Endothelial cell of umbilical vein (primary cell): ENCODE results near the gene MMP19. TPM values are rescaled to one million over a fixed set of nuclear protein-coding genes. Genes with fewer than 3 reads are reported as not detected.

ENCODE experiments used
- BruUV-seq: library from RNA; stranded (reverse); fragments of 400-500 nt; replicated peaks from 2 replicates; lab custom pipeline; 2021; lab: Mats Ljungman, UMichigan
- CTCF ChIA-PET: fragments of 300-600, 350-600 bp; sonication (Branson Sonifier 250); formaldehyde crosslinking; loops from one replicate; lab custom pipeline; 2021; ENCODE audit warnings: antibody characterized with exemption, inconsistent platforms; lab: Charles Lee
- POLR2A ChIA-PET: fragments of 300-600, 350-600 bp; sonication (Branson Sonifier 250); formaldehyde crosslinking; loops from one replicate; lab custom pipeline; 2021; ENCODE audit warnings: antibody characterized with exemption, inconsistent platforms; lab: Charles Lee
- DNase-seq: peaks from one replicate; pipeline ENCODE4 v3.0.0-alpha.2; 2011; ENCODE audit warnings: low read depth, low spot score
- FAIRE-seq: peaks from 2 replicates; lab custom pipeline; 2011; peaks lifted over from hg19 to GRCh38; lab: Jason Lieb, UNC
- H2AFZ ChIP-seq: 2 replicates; pipeline ENCODE4 v1.6.0; 2012; ENCODE audit warnings: low read depth, low read length, control low read depth, inconsistent platforms
- H3K27ac ChIP-seq: 2 replicates; pipeline ENCODE4 v1.5.1; 2011; ENCODE audit warnings: low read depth, mild to moderate bottlenecking, control low read depth, low read length, moderate library complexity; ENCODE audit not compliant: insufficient read depth
- H3K27me3 ChIP-seq, 2 experiments: 2 replicates each; pipeline versions ENCODE4 v1.6.0 to v1.6.1; 2011; ENCODE audit warnings: low read length in 2 of 2, mixed read lengths in 1 of 2; ENCODE audit not compliant: control insufficient read depth in 2 of 2, insufficient read depth in 2 of 2
- H3K36me3 ChIP-seq, 2 experiments: 2 replicates in 1 of 2; 3 replicates in 1 of 2; pipeline ENCODE4 v1.5.1; 2011; ENCODE audit warnings: low read length in 2 of 2, mild to moderate bottlenecking in 1 of 2, moderate library complexity in 1 of 2; ENCODE audit not compliant: control insufficient read depth in 2 of 2, insufficient read depth in 2 of 2; ENCODE audit errors: extremely low read depth in 1 of 2
- H3K4me1 ChIP-seq: 3 replicates; pipeline ENCODE4 v1.5.1; 2011; ENCODE audit warnings: mild to moderate bottlenecking, low read length; ENCODE audit not compliant: control insufficient read depth, insufficient read depth; ENCODE audit errors: extremely low read depth
- H3K4me2 ChIP-seq: 2 replicates; pipeline ENCODE4 v1.6.1; 2011; ENCODE audit warnings: low read length, control low read depth, mixed read lengths; ENCODE audit not compliant: insufficient read depth
- H3K4me3 ChIP-seq, 3 experiments: fragments of 200-600 bp in 1 of 3; sonication (generic), shearing (Covaris generic) in 1 of 3; replicated peaks in 1 of 3; 2 replicates each; pipeline ENCODE4 v1.5.1; 2011 to 2016; ENCODE audit warnings: control low read depth in 3 of 3, low read length in 3 of 3, mild to moderate bottlenecking in 2 of 3, inconsistent platforms in 1 of 3, low read depth in 1 of 3, moderate library complexity in 1 of 3; ENCODE audit not compliant: insufficient read depth in 1 of 3
- H3K79me2 ChIP-seq: 2 replicates; pipeline ENCODE4 v1.6.0; 2012; ENCODE audit warnings: low read length, inconsistent platforms; ENCODE audit not compliant: control insufficient read depth, insufficient read depth
- H3K9ac ChIP-seq: replicated peaks from 2 replicates; pipeline ENCODE3; 2011; ENCODE audit warnings: low read length, control low read depth; ENCODE audit not compliant: insufficient read depth; ENCODE audit errors: extremely low read depth
- H3K9me1 ChIP-seq: replicated peaks from 3 replicates; pipeline ENCODE4 v1.6.0; 2011; ENCODE audit warnings: mild to moderate bottlenecking, low read length; ENCODE audit not compliant: control insufficient read depth, insufficient read depth; ENCODE audit errors: extremely low read depth
- H3K9me3 ChIP-seq: replicated peaks from 2 replicates; pipeline ENCODE4 v1.5.1; 2012; ENCODE audit warnings: low read length, inconsistent platforms; ENCODE audit not compliant: control insufficient read depth, insufficient read depth
- H4K20me1 ChIP-seq: replicated peaks from 2 replicates; pipeline ENCODE3; 2011; ENCODE audit warnings: mild to moderate bottlenecking, low read length; ENCODE audit not compliant: control insufficient read depth, insufficient read depth; ENCODE audit errors: extremely low read depth
- CTCF ChIP-seq, 2 donors: IDR thresholded peaks; 1 replicate in 1 of 2; 2 replicates in 1 of 2; pipeline ENCODE4 v1.5.1; 2011; ENCODE audit warnings: low read length in 2 of 2, mild to moderate bottlenecking in 2 of 2, moderate library complexity in 2 of 2, control low read depth in 1 of 2, inconsistent platforms in 1 of 2, low read depth in 1 of 2; ENCODE audit not compliant: insufficient read depth in 1 of 2; ENCODE audit errors: extremely low read depth in 1 of 2
- EZH2 ChIP-seq: IDR thresholded peaks from 2 replicates; pipeline ENCODE4 v1.6.1; 2012; ENCODE audit warnings: borderline replicate concordance, low read depth, mild to moderate bottlenecking, moderate library complexity, low read length, inconsistent platforms; ENCODE audit not compliant: severe bottlenecking
- FOS ChIP-seq: IDR thresholded peaks from 2 replicates; pipeline ENCODE4 v1.6.1; 2011; ENCODE audit warnings: mild to moderate bottlenecking, low read length, moderate library complexity, borderline replicate concordance; ENCODE audit not compliant: insufficient read depth
- GATA2 ChIP-seq: IDR thresholded peaks from 2 replicates; pipeline ENCODE4 v1.7.0; 2011; ENCODE audit warnings: low read depth, mild to moderate bottlenecking, moderate library complexity, mixed read lengths, low read length; ENCODE audit not compliant: insufficient read length, insufficient read depth
- JUN ChIP-seq: IDR thresholded peaks from 2 replicates; pipeline ENCODE4 v1.6.1; 2011; ENCODE audit warnings: borderline replicate concordance, low read depth; ENCODE audit not compliant: insufficient read length, insufficient read depth
- MAX ChIP-seq: IDR thresholded peaks from 2 replicates; pipeline ENCODE4 v1.6.1; 2011; ENCODE audit not compliant: insufficient read depth, insufficient read length
- MYC ChIP-seq: IDR thresholded peaks from one replicate; pipeline ENCODE4 v1.6.1; 2011; ENCODE audit warnings: mild to moderate bottlenecking, low read depth, low read length
- POLR2A ChIP-seq: IDR thresholded peaks from 2 replicates; pipeline ENCODE4 v1.6.1; 2012; ENCODE audit warnings: low read depth, mild to moderate bottlenecking, control low read depth, low read length
- POLR2AphosphoS5 ChIP-seq: IDR thresholded peaks from 2 replicates; pipeline ENCODE4 v1.6.1; 2012; ENCODE audit warnings: low read depth, mild to moderate bottlenecking, control low read depth, low read length, moderate library complexity; ENCODE audit not compliant: insufficient read depth
- dilution Hi-C: fragments of 300-500 bp; cut with MboI; formaldehyde crosslinking; loops from one replicate; pipeline ENCODE4 v1.15.0; 2019; ENCODE audit warnings: low sequenced_read_pairs; ENCODE audit not compliant: extremely low pct_ligation_motif_present
- intact Hi-C: fragments of 100-400 bp; cut with micrococcal nuclease; formaldehyde crosslinking; loops from one replicate; pipeline ENCODE4 v1.10.0; 2022
- polyA plus RNA-seq, 4 experiments: library from polyadenylated mRNA; depleted of rRNA in 3 of 4; stranded (reverse) in 3 of 4; unstranded in 1 of 4; fragments of >200 nt; gene quantifications; 2 replicates each; pipeline versions ENCODE4 v1.2.1 to v1.2.3, GENCODE V29; 2011 to 2012; ENCODE audit warnings: missing spikeins in 1 of 4
- total RNA-seq: library from RNA; stranded (reverse); gene quantifications from 2 replicates; pipeline ENCODE4 v1.2.3, GENCODE V29; 2021

MMP19 gene
- total and polyA plus RNA-seq, 2 donors (not counting 3 experiments of a cell fraction or from before 2014, with no cell fraction given): 0.31 to 1.6 TPM

DNA sequence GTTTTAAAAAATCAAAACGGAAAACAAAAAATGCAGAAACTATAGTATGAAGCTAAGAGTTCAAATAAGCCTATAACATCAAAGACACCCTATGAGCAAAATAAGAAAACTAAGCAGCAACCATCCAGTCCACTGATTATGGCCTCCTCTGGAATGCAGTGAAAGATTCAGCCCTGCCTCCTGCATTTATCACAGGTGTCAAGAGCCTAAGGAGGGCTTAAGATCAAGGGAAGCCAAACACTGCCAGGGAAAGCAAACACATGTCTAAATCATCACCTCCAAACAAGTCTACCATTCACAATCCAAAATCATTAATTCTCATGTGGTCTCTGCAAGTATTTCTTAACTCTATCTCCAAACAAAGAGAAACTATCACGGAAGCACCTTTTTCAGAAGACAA is 53.6 kb downstream of the MMP19 start:
- Histone ChIP-seq H4K20me1 (no peaks in the 10 kb centered on the region), H3K9me1 (no peaks in the 10 kb centered on the region), H3K9me3 (no peaks in the 10 kb centered on the region), H2AFZ (no peak overlapping the region), H3K79me2 (peaks cover under 1% of the 10 kb centered on the region), H3K9ac (no peak overlapping the region), H3K36me3 (peaks cover 18 to 19% of the 10 kb centered on the region in 2 experiments), H3K4me2 (no peak overlapping the region), H3K27ac (no peak overlapping the region), H3K4me3 (no peak overlapping the region), H3K4me1 (no peaks in the 10 kb centered on the region), H3K27me3 (no peaks in the 10 kb centered on the region)
- DNase-seq (no peak), FAIRE-seq (no peak)
- POLR2A ChIA-PET: no interaction called here
- TF ChIP-seq FOS: no peak
- TF ChIP-seq POLR2AphosphoS5: no peak
- no peak for TF ChIP-seq JUN
- TF ChIP-seq EZH2: no peak
- TF ChIP-seq MAX: no peak
- TF ChIP-seq MYC: no peak
- TF ChIP-seq CTCF (IDR thresholded peaks at IDR 0.05; ENCODE audit: extremely low read depth in 1 of 2, insufficient read depth in 1 of 2, low read depth in 1 of 2, low read length in 2 of 2): no peak
- no peak for TF ChIP-seq POLR2A
- TF ChIP-seq GATA2: no peak
- no TSS peak for BruUV-seq
- intact Hi-C loops (no loop called here), dilution Hi-C loops (no loop called here)
- CTCF ChIA-PET: interaction anchor here (1.1 to 1.6 kb wide), 3 partner anchors 9 to 50 kb away, joined by 4 to 5 read pairs (median 4); no protein-coding TSS in a partner anchor
